Pancreas (tissue), 10 donors: Measurements from ENCODE around the gene OPRD1. TPM values are rescaled to one million over a fixed set of nuclear protein-coding genes. Genes with fewer than 3 reads are reported as not detected.
"Not testable (repeated sequence)": the region's sequence is repeated elsewhere in the genome, so short reads cannot be mapped to it uniquely, and the experiment has no call there.

Experiments
- ATAC-seq, 4 donors: fragments of 200-7000 bp; cut with Tn5 transposase; one replicate each; pipeline versions ENCODE4 v1.8.0 to v1.9.1; 2020; ENCODE audit warnings: mild to moderate bottlenecking in 4 of 4, moderate library complexity in 4 of 4
- DNase-seq, 6 donors: peaks; one replicate each; pipeline ENCODE4 v3.0.0-alpha.2; 2020
- FAIRE-seq: peaks from 2 replicates; lab custom pipeline; 2012; peaks lifted over from hg19 to GRCh38; lab: Jason Lieb, UNC
- H3K27ac ChIP-seq, 4 donors: fragments of 200-600 bp; sonication (generic); 1 replicate in 3 of 4; 2 replicates in 1 of 4; pipeline versions ENCODE4 v1.5.0 to v1.8.0; 2020
- H3K27me3 ChIP-seq, 4 donors: fragments of 200-600 bp; one replicate each; pipeline ENCODE4 v1.8.0; 2021
- H3K36me3 ChIP-seq, 3 donors: fragments of 200-600 bp; sonication (generic) in 1 of 3; one replicate each; pipeline versions ENCODE4 v1.5.0 to v1.8.0; 2020 to 2021
- H3K4me1 ChIP-seq, 3 donors: fragments of 200-600 bp; one replicate each; pipeline ENCODE4 v1.8.0; 2021
- H3K4me3 ChIP-seq, 4 donors: fragments of 200-600 bp; sonication (generic) in 2 of 4; one replicate each; pipeline versions ENCODE4 v1.5.0 to v1.8.0; 2020 to 2021
- H3K9me3 ChIP-seq, 4 donors: fragments of 200-600 bp; one replicate each; pipeline ENCODE4 v1.8.0; 2021
- CTCF ChIP-seq, 4 donors: fragments of 200-600 bp; sonication (generic) in 3 of 4; IDR thresholded peaks; one replicate each; pipeline versions ENCODE4 v1.5.0 to v1.8.0; 2021; ENCODE audit warnings: antibody characterized with exemption in 4 of 4
- WGBS, 2 donors: extraction: QIAGEN DNeasy Blood & Tissue Kit; methylation state at CpG; one replicate each; pipeline ENCODE4 v1.1.7; 2013; 5-methylcytosine and 5-hydroxymethylcytosine counted together
- intact Hi-C, 3 donors: fragments of 100-400 bp; cut with DNase I; formaldehyde crosslinking; loops; one replicate each; pipeline versions ENCODE4 v1.11.1 to v1.14.2; 2022
- polyA plus RNA-seq, 2 donors: library from polyadenylated mRNA; stranded (reverse); fragments of 200-250 nt; gene quantifications; one replicate each; pipeline ENCODE4 v1.2.3, GENCODE V29; 2013
- total RNA-seq, 6 donors: library from RNA; stranded (reverse); fragmentation: NEBNext Ultra II Directional in 4 of 6; extraction: Animal tissue kit (Norgen Biotek cat#: 25700) in 4 of 6; gene quantifications; one replicate each; pipeline versions ENCODE4 v1.2.1 to v1.2.4, GENCODE V29; 2021 to 2023
- donor health status: healthy with polysubstance abuse.
- donor health status: DM: no; HTN: no; CAD: no; lungs with moderate emphysema.
- donor health status: DM: no; HTN: no; CAD: no.
- donor health status: control.
- donor health status: control.
- donor health status: Bipolar disorder and iron deficiency.
- donor health status: DM: yes; HTN: yes; CAD: no.
- donor health status: DM: no; HTN: no; CAD: no.
- donor health status: DM: no; HTN: no; CAD: no.
- donor health status: DM: yes; HTN: yes; CAD: no.

OPRD1 gene
- total and polyA plus RNA-seq, 8 donors, result 0.03 to 0.76 (median 0.21) TPM

DNA sequence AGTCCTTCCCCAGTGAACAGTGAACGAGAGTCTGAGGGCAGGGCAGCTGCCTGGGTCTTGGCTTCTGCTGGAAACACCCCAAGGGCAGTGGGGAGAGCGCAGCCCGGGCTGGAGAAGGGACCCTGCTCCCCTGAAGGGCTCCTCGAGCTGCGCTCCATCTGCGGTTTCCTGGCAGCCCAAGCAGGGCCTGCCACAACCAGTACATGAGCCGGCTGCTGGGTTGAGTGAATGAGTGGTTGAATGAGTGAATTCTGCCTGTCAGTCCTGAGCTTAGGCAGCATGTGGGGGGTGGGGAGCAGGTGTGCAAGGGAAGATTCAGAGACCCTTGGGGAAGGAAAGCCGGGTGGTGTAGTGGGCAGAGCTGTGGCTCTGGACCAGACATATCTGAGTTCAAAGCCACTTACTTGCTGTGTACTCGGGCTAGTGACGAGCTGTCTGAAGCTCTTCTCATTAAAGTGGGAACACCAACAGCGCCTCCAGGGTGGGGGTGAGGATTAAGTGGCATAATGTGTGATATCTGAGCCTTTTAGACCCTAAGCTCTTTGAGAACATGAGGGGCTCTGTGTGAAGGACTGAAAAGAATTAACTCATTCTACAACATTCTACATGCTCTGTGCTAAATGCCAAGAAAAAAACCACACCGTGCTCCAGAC lies 3.7 kb downstream of the OPRD1 start:
- no peak for DNase-seq
- no peaks in the 10 kb centered on the region for H3K36me3 ChIP-seq
- no peak overlapping the region for H3K4me3 ChIP-seq
- 35 to 36% methylated on average over 12 of the region's 12 CpGs for WGBS, 2 donors
- peak in 1 of 4 donors; percentile 17 for ATAC-seq
- H3K27me3 ChIP-seq, result peaks cover 0 to 4% (median 0%) of the 10 kb centered on the region in 4 donors
- H3K27ac ChIP-seq, result no peak overlapping the region
- H3K9me3 ChIP-seq, result no peaks in the 10 kb centered on the region
- no peak for TF ChIP-seq CTCF (IDR thresholded peaks at IDR 0.05)
- H3K4me1 ChIP-seq, result no peaks in the 10 kb centered on the region
- no peak for FAIRE-seq
- intact Hi-C loops, result no loop called here

GRCh38 chr1:28817133-28817532 lies 5.2 kb downstream of the OPRD1 start:
- H3K27me3 ChIP-seq, result peaks cover 0 to 4% (median 0%) of the 10 kb centered on the region in 4 donors
- no peak overlapping the region for H3K27ac ChIP-seq
- ATAC-seq (no peak), DNase-seq (no peak), FAIRE-seq (no peak)
- TF ChIP-seq CTCF (IDR thresholded peaks at IDR 0.05), result no peak
- no peak overlapping the region for H3K4me3 ChIP-seq
- H3K4me1 ChIP-seq, result no peaks in the 10 kb centered on the region
- no peaks in the 10 kb centered on the region for H3K36me3 ChIP-seq
- no peaks in the 10 kb centered on the region for H3K9me3 ChIP-seq
- WGBS, 2 donors, result 57 to 65% methylated on average over 7 of the region's 7 CpGs
- intact Hi-C loops, result no loop called here

- Histone ChIP-seq H3K36me3 (no peaks in the 10 kb centered on the region), H3K4me1 (no peaks in the 10 kb centered on the region), H3K4me3 (no peak overlapping the region), H3K27ac (no peak overlapping the region), H3K9me3 (no peaks in the 10 kb centered on the region), H3K27me3 (peaks cover 0 to 4% (median 0%) of the 10 kb centered on the region in 4 donors)
- DNase-seq (no peak), FAIRE-seq (no peak), ATAC-seq (no peak)
- TF ChIP-seq CTCF (IDR thresholded peaks at IDR 0.05), result no peak
- intact Hi-C loops, result no loop called here
These were observed 7.0 kb downstream of the OPRD1 start for GRCh38 chr1:28819020-28819419.

GRCh38 chr1:28822799-28823198 lies 10.8 kb downstream of the OPRD1 start:
- no peaks in the 10 kb centered on the region for H3K36me3 ChIP-seq
- no peak overlapping the region for H3K27ac ChIP-seq
- no peaks in the 10 kb centered on the region for H3K27me3 ChIP-seq
- no peak for FAIRE-seq
- WGBS, 2 donors, result 45 to 52% methylated on average over 3 of the region's 3 CpGs
- TF ChIP-seq CTCF (IDR thresholded peaks at IDR 0.05), result no peak
- ATAC-seq, result no peak
- no peaks in the 10 kb centered on the region for H3K9me3 ChIP-seq
- H3K4me1 ChIP-seq, result no peaks in the 10 kb centered on the region
- DNase-seq, result no peak
- no peak overlapping the region for H3K4me3 ChIP-seq
- intact Hi-C loops, result no loop called here

GRCh38 chr1:28824061-28824460 lies 12.1 kb downstream of the OPRD1 start:
- FAIRE-seq, intact Hi-C loops, DNase-seq, ATAC-seq, H3K36me3 ChIP-seq, H3K27ac ChIP-seq, H3K27me3 ChIP-seq, H3K9me3 ChIP-seq, H3K4me1 ChIP-seq, H3K4me3 ChIP-seq: not testable (repeated sequence)
- 90% methylated on average over 11 of the region's 11 CpGs for WGBS, 2 donors

DNA sequence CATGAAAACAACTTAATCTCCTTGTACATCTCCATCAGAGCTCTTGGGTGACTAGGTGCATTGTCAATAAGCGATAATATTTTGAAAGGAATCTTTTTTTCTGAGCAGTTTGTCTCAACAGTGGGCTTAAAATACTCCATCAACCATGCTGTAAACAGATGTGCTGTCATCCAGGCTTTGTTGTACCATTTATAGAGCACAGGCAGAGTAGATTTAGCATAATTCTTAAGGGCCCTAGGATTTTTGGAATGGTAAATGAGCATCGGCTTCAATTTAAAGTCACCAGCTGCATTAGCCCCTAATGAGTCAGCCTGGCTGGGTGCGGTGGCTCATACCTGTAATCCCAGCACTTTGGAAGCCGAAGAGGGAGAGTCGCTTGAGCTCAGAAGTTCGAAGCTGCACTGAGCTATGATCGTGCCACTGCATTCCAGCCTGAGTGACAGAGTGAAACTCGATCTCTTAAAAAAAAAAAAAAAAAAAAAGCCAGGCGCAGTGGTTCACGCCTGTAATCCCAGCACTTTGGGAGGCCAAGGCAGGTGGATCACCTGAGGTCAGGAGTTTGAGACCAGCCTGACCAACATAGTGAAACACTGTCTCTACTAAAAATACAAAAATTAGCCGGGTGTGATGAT lies 16.4 kb downstream of the OPRD1 start:
- H3K4me1 ChIP-seq, H3K9me3 ChIP-seq, FAIRE-seq, H3K36me3 ChIP-seq, H3K27me3 ChIP-seq, ATAC-seq, H3K27ac ChIP-seq, intact Hi-C loops, DNase-seq, H3K4me3 ChIP-seq: not testable (repeated sequence)
- WGBS, 2 donors, result 52 to 54% methylated on average over 9 to 11 of the region's 11 CpGs
